GM18502 (cell line): ENCODE results near the gene ATP6AP1.

ENCODE experiments used
- ATAC-seq: cut with Tn5 transposase; IDR thresholded peaks from one replicate; pipeline ENCODE4 v1.9.1; 2021; ENCODE audit warnings: mild to moderate bottlenecking; ENCODE audit not compliant: unreplicated experiment, poor library complexity

ATP6AP1 gene

DNA sequence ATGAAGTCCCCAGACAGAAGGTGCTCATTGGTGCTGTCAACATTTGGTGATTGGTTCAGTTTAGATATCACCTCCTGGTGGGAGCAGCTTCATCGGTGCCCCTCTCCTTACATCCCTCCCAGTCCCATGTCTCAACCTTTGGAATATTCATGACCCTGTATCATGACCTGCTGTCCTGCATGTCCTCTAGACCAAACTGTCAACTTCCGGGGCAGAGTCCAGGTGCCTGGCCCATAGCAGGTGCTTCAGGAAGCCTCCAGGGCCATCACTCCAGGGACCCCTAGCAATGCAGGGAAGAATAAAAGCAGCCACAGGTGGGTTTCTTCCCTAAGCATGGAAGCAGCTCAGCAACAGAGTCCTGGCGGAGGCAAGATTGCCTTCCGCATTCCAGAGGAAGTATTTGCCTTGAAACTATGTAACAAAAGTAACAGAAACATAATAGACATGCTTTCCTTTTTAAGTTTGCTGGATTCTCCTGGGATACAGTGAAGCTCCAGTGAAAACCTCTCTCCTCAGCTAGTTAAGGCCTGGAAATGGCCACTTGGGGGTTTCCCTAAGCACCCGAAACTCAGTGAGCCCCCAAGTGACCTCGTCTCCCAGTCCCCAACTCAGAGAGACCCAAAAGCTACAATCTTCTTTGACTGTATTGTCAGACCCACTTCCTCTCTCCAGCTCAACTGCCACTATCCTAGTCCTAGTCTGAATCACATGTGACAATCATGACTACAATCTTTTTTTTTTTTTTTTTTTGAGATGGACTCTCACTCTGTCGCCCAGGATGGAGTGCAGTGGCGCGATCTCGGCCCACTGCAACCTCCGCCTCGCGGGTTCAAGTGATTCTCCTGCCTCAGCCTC, 1.3 kb upstream of the ATP6AP1 start:
- ATAC-seq = no peak

GRCh38 chrX:154429711-154430110, 1.2 kb downstream of the ATP6AP1 start:
- ATAC-seq = no peak

- no peak for ATAC-seq
Measured at GRCh38 chrX:154430479-154430878, 2.0 kb downstream of the ATP6AP1 start.

DNA sequence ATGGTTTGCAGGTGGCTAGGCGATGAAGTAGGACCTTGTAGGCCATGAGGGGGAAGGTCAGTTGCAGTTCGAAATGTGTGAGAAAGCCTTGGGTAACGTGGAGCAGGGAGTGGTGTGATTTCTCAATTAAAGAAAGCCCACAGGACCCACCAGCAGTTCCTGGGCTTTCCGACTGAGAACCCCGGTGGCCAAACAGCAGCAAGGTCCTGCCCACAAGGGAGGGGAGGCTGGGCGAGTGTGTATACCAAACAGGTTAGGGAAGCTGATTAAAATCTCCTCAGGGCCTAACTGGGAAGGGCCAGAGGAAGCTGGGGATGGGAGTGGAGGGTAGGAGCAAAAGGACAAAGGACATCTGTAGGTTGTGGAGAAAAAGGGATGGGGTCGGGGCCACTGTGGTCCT, 2.4 kb downstream of the ATP6AP1 start:
- no peak for ATAC-seq

DNA sequence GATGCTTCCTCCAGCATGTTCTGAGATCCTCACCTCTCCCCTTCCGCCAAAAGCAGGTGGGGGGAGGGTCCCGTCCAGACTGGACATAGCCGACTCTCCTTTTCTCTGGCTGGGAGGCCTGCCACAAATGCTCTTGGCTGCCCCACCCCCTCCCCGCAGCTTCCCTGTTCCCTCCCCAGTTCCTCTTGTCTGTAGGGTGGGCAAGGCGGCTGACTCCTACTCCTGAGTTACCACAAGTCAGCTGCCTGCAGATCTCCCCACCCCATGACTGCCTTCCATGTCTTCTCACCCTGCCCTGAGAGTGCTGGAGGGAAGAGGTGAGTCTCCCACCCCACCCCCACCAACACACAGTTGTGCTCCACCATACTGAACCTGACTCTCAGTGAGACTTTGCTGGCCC, 2.9 kb downstream of the ATP6AP1 start:
- no peak for ATAC-seq

DNA sequence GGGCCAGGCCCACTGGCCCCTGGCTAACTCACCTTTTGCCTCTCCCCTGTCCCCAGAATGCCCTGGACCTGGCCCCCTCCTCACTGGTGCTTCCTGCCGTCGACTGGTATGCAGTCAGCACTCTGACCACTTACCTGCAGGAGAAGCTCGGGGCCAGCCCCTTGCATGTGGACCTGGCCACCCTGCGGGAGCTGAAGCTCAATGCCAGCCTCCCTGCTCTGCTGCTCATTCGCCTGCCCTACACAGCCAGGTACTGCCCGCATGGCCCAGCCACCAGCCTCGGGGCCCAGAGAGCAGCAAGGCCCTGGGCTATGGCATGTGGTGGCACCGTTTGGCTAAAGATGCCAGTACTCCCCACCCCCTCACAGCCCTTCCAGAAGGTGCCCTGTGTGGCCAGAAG, 3.7 kb downstream of the ATP6AP1 start:
- no peak for ATAC-seq

DNA sequence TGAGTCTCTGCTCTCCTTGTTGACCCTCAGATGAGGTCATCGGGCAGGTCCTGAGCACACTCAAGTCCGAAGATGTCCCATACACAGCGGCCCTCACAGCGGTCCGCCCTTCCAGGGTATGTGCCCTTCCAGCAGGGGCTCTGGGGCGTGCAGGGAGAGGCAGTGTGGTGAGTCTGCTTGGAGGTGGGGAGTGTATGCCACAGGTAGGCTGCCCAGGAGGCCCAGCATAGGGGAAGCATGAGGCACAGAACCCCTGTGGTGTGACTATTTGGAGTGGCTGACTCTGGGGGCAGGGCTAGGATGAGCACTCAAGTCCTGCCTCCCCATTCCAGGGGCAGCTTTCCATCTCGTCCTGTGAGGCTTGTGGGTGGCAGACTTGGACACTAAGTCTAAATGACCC, 5.1 kb downstream of the ATP6AP1 start:
- ATAC-seq = no peak

GRCh38 chrX:154434394-154435168, 6.1 kb downstream of the ATP6AP1 start:
- ATAC-seq = no peak

GRCh38 chrX:154435171-154435733, 6.8 kb downstream of the ATP6AP1 start:
- ATAC-seq = no peak

- no peak for ATAC-seq
Measured at GRCh38 chrX:154436374-154436982, 8.0 kb downstream of the ATP6AP1 start.

- ATAC-seq = no peak
Measured at GRCh38 chrX:154436983-154437752, 8.7 kb downstream of the ATP6AP1 start, which contains the start of gene GDI1. Gene GDI1, plus strand, starts transcription at chrX:154437154. Its CDS starts 101 bp downstream, at chrX:154437255.

GRCh38 chrX:154437971-154438893, 9.8 kb downstream of the ATP6AP1 start:
- ATAC-seq = no peak

GRCh38 chrX:154439841-154440240, 11.4 kb downstream of the ATP6AP1 start:
- no peak for ATAC-seq

DNA sequence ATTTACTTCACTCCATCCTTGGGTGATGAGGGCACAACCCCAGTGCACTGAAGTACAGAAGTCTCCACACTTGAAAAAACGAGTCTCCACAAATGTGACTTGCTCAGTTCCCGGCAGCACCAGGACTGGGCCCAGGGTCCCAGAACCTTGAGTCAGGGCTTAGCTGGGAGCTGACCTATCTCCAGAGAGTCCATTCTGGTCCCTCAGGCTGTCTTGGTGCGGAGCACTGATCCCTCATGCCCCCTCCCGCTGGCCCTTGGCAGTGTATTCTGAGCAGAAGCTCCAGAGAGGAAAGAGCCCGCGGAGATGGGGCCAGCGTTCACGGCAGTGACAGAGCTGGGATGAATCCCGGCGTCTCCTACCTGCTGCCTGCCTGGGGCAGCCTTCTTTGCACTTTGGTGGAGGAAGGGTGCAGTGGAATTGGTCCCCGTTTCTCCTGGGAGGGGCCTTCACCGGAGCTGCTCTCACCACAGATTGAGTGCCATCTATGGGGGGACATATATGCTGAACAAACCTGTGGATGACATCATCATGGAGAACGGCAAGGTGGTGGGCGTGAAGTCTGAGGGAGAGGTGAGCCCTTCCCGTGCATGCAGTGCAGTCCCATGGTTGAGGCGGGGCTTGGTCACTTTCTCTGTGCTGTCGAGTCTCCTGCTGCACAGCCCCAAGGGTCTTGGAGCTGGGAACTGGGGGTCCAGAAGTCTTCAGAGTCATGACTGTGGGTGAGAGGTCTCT, 12.3 kb downstream of the ATP6AP1 start:
- ATAC-seq = no peak

DNA sequence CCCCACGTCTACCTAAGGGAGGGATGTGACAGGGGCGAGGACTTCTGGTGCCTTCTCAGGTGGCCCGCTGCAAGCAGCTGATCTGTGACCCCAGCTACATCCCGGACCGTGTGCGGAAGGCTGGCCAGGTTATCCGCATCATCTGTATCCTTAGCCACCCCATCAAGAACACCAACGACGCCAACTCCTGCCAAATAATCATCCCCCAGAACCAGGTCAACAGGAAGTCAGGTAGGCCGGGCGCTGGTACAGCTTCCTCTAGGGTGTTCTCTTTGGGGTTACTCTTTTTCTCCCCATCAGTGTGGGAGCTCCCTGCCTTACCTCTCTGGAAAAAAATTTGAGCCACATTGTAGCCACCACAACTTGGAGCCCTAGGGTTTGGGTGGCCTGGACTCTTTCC, 13.1 kb downstream of the ATP6AP1 start:
- ATAC-seq = no peak

GRCh38 chrX:154441984-154442707, 13.7 kb downstream of the ATP6AP1 start:
- ATAC-seq = no peak

DNA sequence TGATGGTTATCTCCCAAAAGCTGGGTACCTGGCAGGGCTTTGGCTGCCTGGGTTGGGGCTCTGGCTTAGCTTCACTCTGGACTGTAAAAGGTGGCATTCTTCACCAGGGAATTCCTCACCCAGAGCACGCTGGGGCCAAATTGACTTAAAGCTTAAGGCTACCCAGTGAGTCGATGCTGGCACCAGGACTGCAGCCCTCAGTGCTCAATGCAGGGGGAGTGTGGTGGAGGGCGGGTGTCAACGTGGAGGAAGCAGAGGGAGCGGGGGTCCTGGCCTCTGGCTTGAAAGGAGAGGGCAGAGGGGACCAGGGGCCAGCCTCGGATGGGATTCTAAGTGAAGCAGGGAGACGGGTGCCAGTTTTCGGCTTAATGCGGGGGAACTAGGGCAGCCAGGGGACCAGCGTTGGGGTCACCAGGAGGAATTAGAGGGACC, 15.0 kb downstream of the ATP6AP1 start:
- ATAC-seq = no peak
